Measurements from ENCODE around the gene PCNP. TPM values are rescaled to one million over a fixed set of nuclear protein-coding genes. Genes with fewer than 3 reads are reported as not detected.
"Not testable (repeated sequence)": the region's sequence is repeated elsewhere in the genome, so short reads cannot be mapped to it uniquely, and the experiment has no call there.

PCNP gene
- total RNA-seq, 4 donors from 2014 or later = 57.6 to 68.6 (median 63.2) TPM

DNA sequence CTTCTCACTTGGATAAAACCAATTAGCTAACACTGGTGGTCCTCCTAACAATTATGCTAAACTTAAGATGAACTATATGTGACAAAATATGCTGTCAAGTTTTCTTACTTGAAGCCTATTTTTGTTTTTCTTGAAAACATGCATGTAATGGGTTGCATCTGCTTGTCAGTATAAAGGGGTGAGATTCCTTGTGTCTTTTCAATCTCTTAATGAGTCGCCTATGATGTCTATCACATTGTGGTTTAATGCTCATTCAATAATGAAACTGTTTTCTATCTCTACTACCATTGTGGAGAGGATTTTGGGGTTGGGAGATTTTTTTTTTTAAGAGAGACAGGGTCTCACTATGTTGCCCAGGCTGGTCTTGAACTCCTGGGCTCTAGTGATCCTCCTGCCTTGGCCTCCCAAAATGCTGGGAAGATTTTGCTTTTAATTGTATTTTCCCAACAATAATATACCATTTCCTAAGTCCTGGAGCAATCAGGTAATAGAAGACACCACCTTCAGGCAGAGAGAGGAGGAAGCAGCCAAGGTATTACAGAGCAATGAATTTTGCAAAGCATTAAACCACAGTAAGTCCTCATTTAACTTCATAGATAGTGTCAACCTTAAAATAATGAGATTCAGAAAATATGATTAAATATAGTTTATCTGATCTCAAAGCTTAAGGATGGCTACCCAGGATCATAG, 29.7 kb upstream of the PCNP start:
- H3K27ac ChIP-seq = no peak overlapping the region
- intact Hi-C loops (cut with DNase I; ENCODE audit: low total_unique reads) (no loop called here), in situ Hi-C loops (cut with MboI; ENCODE audit: low sequenced_read_pairs in 4 of 4) (no loop called here)
- DNase-seq (no peak), ATAC-seq (no peak)
- no peak overlapping the region for H3K4me3 ChIP-seq
- no peaks in the 10 kb centered on the region for H3K36me3 ChIP-seq
- no peaks in the 10 kb centered on the region for H3K27me3 ChIP-seq
- no peaks in the 10 kb centered on the region for H3K4me1 ChIP-seq
- TF ChIP-seq POLR2A (IDR thresholded peaks at IDR 0.05) = no peak
- TF ChIP-seq, protein P1, sequence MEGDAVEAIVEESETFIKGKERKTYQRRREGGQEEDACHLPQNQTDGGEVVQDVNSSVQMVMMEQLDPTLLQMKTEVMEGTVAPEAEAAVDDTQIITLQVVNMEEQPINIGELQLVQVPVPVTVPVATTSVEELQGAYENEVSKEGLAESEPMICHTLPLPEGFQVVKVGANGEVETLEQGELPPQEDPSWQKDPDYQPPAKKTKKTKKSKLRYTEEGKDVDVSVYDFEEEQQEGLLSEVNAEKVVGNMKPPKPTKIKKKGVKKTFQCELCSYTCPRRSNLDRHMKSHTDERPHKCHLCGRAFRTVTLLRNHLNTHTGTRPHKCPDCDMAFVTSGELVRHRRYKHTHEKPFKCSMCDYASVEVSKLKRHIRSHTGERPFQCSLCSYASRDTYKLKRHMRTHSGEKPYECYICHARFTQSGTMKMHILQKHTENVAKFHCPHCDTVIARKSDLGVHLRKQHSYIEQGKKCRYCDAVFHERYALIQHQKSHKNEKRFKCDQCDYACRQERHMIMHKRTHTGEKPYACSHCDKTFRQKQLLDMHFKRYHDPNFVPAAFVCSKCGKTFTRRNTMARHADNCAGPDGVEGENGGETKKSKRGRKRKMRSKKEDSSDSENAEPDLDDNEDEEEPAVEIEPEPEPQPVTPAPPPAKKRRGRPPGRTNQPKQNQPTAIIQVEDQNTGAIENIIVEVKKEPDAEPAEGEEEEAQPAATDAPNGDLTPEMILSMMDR (IDR thresholded peaks at IDR 0.05 in 4 of 5, conservative IDR thresholded peaks at IDR 0.05 in 1 of 5) = peak in 1 of 5 experiments; percentile 16
- H3K9me3 ChIP-seq = no peaks in the 10 kb centered on the region

DNA sequence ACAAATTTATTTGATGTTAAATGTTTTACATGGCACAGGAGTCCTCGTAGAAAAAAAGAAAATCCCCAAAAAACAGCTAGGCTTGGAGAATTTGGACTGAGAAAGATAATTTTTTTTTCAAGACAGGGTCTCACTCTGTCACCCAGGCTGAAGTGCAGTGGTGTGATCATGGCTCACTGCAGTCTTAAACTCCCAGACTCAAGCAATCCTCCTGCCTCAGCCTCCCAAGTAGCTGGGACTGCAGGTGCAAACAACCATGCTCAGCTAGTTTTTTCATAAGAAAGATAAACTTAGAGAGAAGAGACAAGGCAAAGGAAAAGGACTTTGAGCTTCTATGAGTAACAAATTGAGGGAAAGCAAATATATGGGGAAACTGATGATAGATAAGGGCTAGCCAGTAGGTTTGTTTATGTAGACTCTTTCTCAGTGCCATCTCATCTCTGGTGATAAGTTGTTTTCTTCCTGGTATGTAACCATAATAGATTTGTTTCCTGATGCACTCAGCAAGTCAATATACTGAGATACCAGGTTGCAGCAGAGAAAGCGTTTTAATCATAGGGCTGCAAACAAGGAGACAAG, 25.4 kb upstream of the PCNP start:
- Histone ChIP-seq H3K4me3 (no peak overlapping the region), H3K9me3 (no peaks in the 10 kb centered on the region), H3K27me3 (no peaks in the 10 kb centered on the region), H3K36me3 (no peaks in the 10 kb centered on the region), H3K27ac (no peak overlapping the region), H3K4me1 (no peaks in the 10 kb centered on the region)
- intact Hi-C loops (cut with DNase I; ENCODE audit: low total_unique reads) (no loop called here), in situ Hi-C loops (cut with MboI; ENCODE audit: low sequenced_read_pairs in 4 of 4) (no loop called here)
- no peak for TF ChIP-seq POLR2A (IDR thresholded peaks at IDR 0.05)
- TF ChIP-seq, protein P1 (IDR thresholded peaks at IDR 0.05 in 4 of 5, conservative IDR thresholded peaks at IDR 0.05 in 1 of 5) = no peak
- no peak for ATAC-seq
- no peak for DNase-seq

DNA sequence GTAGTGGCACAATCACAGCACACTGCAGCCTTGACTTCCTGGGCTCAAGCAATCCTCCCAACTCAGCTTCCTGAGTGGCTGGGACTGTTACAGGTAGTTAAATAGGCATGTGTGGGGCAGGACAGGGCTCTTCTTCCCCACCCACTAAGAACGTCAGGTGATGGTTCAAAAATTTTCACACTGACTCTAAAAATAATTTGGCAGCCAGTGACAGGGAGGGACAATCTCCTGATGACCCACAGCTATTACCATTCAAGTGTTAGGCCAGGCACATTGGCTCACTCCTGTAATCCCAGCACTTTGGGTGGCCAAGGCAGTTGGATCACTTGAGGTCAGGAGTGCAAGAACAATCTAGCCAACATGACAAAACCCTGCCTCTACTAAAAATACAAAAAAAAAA, 24.5 kb upstream of the PCNP start:
- intact Hi-C loops (cut with DNase I; ENCODE audit: low total_unique reads) = no loop called here
- H3K9me3 ChIP-seq = no peaks in the 10 kb centered on the region
- no peak for TF ChIP-seq POLR2A (IDR thresholded peaks at IDR 0.05)
- TF ChIP-seq, protein P1 (IDR thresholded peaks at IDR 0.05 in 4 of 5, conservative IDR thresholded peaks at IDR 0.05 in 1 of 5) = no peak
- H3K36me3 ChIP-seq = no peaks in the 10 kb centered on the region
- H3K27me3 ChIP-seq = no peaks in the 10 kb centered on the region
- H3K4me1 ChIP-seq = no peaks in the 10 kb centered on the region
- in situ Hi-C loops (cut with MboI; ENCODE audit: low sequenced_read_pairs in 4 of 4) = no loop called here
- no peak overlapping the region for H3K27ac ChIP-seq
- no peak for DNase-seq
- H3K4me3 ChIP-seq = no peak overlapping the region
- ATAC-seq = no peak

DNA sequence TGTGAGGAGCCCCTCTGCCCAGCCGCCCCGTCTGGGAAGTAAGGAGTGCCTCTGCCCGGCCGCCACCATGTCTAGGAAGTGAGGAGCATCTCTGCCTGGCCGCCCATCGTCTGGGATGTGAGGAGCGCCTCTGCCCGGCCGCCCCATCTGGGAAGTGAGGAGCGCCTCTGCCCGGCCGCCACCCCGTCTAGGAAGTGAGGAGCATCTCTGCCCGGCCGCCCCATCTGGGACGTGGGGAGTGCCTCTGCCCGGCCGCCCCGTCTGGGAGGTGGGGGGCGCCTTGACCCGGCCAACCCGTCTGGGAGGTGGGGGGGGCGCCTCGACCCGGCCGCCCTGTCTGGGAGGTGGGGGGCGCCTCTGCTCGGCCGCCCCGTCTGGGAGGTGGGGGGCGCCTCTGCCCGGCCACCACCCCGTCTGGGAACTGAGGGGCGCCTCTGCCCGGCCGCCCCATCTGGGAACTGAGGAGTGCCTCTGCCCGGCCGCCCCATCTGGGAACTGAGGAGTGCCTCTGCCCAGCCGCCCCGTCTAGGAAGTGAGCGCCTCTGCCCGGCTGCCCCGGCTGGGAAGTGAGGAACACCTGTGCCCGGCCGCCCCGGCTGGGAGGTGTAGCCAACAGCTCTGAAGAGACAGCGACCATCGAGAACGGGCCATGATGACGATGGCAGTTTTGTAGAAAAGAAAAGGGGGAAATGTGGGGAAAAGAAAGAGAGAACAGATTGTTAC, 22.5 kb upstream of the PCNP start:
- in situ Hi-C loops (cut with MboI; ENCODE audit: low sequenced_read_pairs in 4 of 4); H3K36me3 ChIP-seq; H3K9me3 ChIP-seq; H3K4me1 ChIP-seq; H3K27me3 ChIP-seq; ATAC-seq; H3K27ac ChIP-seq; intact Hi-C loops (cut with DNase I; ENCODE audit: low total_unique reads); H3K4me3 ChIP-seq; DNase-seq: not testable (repeated sequence)

DNA sequence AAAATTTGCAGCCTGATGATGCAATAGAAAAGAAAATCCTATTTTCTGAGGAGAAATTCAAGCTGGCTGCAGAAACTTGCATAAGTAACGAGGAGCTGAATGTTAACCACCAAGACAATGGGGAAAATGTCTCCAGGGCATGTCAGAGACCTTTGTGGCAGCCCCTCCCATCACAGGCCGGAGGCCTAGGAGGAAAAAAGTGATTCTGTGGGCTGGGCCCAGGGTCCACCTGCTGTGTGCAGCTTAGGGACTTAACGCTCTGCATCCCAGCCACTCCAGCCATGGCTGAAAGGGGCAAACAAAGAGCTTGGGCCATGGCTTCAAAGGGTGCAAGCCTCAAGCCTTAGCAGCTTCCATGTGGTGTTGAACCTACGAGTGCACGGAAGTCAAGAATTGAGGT, 20.6 kb upstream of the PCNP start:
- peaks cover 0 to 23% (median 9%) of the 10 kb centered on the region in 3 donors for H3K27me3 ChIP-seq
- DNase-seq; ATAC-seq; H3K36me3 ChIP-seq; H3K27ac ChIP-seq; H3K9me3 ChIP-seq; in situ Hi-C loops (cut with MboI; ENCODE audit: low sequenced_read_pairs in 4 of 4); H3K4me3 ChIP-seq; H3K4me1 ChIP-seq; intact Hi-C loops (cut with DNase I; ENCODE audit: low total_unique reads): not testable (repeated sequence)
